ENCODE results near the gene IGF1R. TPM values are rescaled to one million over a fixed set of nuclear protein-coding genes. Genes with fewer than 3 reads are reported as not detected.

IGF1R gene
- total and polyA plus RNA-seq, 2 experiments from 2014 or later: 9.5 to 92.4 TPM

DNA sequence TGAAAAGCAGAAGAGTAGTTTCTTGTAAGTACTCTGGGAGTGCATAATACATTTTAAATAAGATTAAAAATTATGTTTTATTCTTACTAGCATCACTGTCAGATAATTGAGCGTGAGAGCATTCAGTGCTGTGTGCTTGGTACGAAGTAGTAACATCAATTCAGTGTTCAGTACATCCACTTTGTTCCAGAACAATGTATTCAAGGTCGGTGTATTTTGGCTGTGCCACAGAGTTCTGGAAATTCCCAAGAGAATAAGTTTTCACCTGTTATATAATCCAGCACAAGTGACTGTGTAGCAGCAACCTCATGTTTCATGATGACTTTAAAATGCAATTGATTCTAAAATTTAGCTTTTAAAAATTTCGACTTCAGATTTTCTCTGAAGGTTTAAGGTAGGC lies 130.6 kb downstream of the IGF1R start:
- Histone ChIP-seq H3K9me3 (ENCODE audit: low read depth) (no peaks in the 10 kb centered on the region), H3K27me3 (no peaks in the 10 kb centered on the region), H3K4me3 (no peak overlapping the region), H3K36me3 (no peaks in the 10 kb centered on the region), H3K4me1 (ENCODE audit: low read depth) (peaks cover 13% of the 10 kb centered on the region), H3K27ac (no peak overlapping the region)
- TF ChIP-seq, protein P1, sequence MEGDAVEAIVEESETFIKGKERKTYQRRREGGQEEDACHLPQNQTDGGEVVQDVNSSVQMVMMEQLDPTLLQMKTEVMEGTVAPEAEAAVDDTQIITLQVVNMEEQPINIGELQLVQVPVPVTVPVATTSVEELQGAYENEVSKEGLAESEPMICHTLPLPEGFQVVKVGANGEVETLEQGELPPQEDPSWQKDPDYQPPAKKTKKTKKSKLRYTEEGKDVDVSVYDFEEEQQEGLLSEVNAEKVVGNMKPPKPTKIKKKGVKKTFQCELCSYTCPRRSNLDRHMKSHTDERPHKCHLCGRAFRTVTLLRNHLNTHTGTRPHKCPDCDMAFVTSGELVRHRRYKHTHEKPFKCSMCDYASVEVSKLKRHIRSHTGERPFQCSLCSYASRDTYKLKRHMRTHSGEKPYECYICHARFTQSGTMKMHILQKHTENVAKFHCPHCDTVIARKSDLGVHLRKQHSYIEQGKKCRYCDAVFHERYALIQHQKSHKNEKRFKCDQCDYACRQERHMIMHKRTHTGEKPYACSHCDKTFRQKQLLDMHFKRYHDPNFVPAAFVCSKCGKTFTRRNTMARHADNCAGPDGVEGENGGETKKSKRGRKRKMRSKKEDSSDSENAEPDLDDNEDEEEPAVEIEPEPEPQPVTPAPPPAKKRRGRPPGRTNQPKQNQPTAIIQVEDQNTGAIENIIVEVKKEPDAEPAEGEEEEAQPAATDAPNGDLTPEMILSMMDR (IDR thresholded peaks at IDR 0.05; ENCODE audit: low read depth, low read length): no peak
- DNase-seq (ENCODE audit: low read depth in 1 of 2, low spot score in 1 of 2): no peak

DNA sequence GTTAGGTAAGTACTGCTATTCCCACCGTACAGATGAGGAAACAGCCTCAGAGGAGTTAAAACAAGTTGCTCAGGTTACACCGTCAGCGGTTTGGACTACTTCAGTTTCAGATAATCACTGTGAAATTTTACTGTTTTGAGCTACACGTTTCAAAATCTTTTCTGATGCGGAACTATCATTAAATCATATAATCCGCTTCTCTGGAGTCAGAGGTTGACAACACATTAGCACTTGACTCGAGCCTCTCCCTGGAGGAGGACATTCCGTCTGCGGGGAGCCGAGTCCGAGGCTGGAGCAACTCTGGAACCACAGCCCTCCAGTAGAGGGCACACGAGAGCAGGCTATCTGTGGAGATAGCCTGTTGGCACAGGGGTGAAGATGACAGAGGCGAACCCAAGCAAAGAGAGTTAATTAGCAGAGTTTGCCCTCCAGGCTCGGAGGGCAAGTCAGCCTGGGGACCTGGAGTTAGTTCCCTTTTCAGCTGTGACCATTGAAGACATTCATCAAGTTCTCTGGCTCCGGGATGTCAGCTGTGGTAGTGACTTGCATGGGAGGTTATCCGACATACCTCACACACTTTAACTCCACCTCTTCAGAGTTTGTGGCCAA lies 131.2 kb downstream of the IGF1R start:
- Histone ChIP-seq H3K4me3 (no peak overlapping the region), H3K4me1 (ENCODE audit: low read depth) (peaks cover 13% of the 10 kb centered on the region), H3K36me3 (no peaks in the 10 kb centered on the region), H3K27ac (no peak overlapping the region), H3K9me3 (ENCODE audit: low read depth) (no peaks in the 10 kb centered on the region), H3K27me3 (no peaks in the 10 kb centered on the region)
- DNase-seq (ENCODE audit: low read depth in 1 of 2, low spot score in 1 of 2): peak; percentile 72 to 77
- TF ChIP-seq, protein P1 (IDR thresholded peaks at IDR 0.05; ENCODE audit: low read depth, low read length): peak; percentile 97

DNA sequence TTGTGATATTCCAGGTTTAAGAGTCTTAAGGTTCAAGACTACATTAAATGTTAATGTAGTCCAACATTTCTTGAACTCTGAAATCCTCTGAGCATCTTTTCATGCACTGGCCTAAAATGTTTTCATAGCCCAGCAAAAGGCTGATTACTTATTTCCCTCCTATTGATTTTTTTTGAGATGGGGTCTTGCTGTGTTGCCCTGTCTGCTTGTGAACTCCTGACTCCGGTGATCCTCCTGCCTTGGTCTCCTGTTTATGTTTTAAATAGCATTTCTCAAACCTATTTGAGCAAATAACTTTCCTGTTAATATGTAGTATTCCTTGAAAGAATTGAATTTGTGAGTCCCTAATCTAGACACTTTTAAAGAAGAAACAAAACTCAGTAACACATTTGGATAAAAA lies 133.5 kb downstream of the IGF1R start:
- Histone ChIP-seq H3K36me3 (no peaks in the 10 kb centered on the region), H3K9me3 (ENCODE audit: low read depth) (no peaks in the 10 kb centered on the region), H3K4me3 (no peak overlapping the region), H3K27me3 (no peaks in the 10 kb centered on the region), H3K4me1 (ENCODE audit: low read depth) (peaks cover 24% of the 10 kb centered on the region), H3K27ac (no peak overlapping the region)
- TF ChIP-seq, protein P1 (IDR thresholded peaks at IDR 0.05; ENCODE audit: low read depth, low read length): no peak
- no peak for DNase-seq (ENCODE audit: low read depth in 1 of 2, low spot score in 1 of 2)

DNA sequence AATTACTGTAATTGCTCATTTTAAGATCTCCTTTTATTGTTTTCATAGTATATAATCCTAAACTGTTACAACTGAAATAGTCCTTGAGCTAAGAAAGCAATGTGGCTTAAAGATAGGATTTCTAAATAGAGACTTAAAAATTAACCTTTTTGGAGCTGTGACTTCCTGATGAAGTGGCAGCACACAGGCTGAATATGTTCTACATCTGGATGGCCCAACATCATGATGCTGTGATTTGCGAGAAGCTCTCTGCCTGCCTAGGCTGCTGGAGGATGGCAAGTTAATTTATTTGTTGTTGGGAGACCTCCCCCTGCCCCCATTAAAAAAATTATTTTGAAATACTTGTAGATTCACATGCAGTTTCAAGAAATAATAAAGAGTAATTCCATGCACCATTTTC lies 134.5 kb downstream of the IGF1R start:
- Histone ChIP-seq H3K36me3 (no peaks in the 10 kb centered on the region), H3K4me1 (ENCODE audit: low read depth) (peaks cover 20% of the 10 kb centered on the region), H3K4me3 (no peak overlapping the region), H3K9me3 (ENCODE audit: low read depth) (no peaks in the 10 kb centered on the region), H3K27ac (no peak overlapping the region), H3K27me3 (no peaks in the 10 kb centered on the region)
- DNase-seq (ENCODE audit: low read depth in 1 of 2, low spot score in 1 of 2): no peak
- TF ChIP-seq, protein P1 (IDR thresholded peaks at IDR 0.05; ENCODE audit: low read depth, low read length): no peak

DNA sequence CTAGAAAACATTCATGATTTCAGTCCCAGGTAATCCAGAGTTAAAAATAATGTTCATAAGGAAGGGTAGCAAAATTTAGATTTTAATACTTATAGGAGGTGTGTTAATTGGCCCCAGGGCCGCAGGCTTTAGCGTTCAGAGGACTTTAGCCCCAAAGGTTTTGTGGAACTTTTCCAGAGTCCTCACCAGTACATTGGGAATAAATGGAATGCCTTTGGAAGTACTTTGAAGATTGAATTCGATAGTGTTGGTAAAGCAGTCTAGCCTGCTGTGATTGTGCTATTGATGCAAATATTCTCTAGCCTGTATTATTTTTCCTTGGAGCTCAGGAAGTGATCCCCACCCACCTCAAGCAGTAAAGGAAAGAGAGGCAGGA lies 137.1 kb downstream of the IGF1R start:
- no peak for DNase-seq (ENCODE audit: low read depth in 1 of 2, low spot score in 1 of 2)
- H3K27me3 ChIP-seq: no peaks in the 10 kb centered on the region
- peaks cover 32% of the 10 kb centered on the region for H3K4me1 ChIP-seq (ENCODE audit: low read depth)
- H3K4me3 ChIP-seq: no peak overlapping the region
- no peaks in the 10 kb centered on the region for H3K36me3 ChIP-seq
- H3K9me3 ChIP-seq (ENCODE audit: low read depth): no peaks in the 10 kb centered on the region
- peak overlapping the region; percentile 67 for H3K27ac ChIP-seq
- TF ChIP-seq, protein P1 (IDR thresholded peaks at IDR 0.05; ENCODE audit: low read depth, low read length): no peak
